GDM1 (cell line): ENCODE data around the gene FAM13A.
"Not testable (repeated sequence)": the region's sequence is repeated elsewhere in the genome, so short reads cannot be mapped to it uniquely, and the experiment has no call there.

Source experiments
- DNase-seq: peaks from one replicate; lab custom pipeline; 2025; lab: John Stamatoyannopoulos, UW

Gene FAM13A

GRCh38 chr4:89056953-89057398 lies at the start of gene FAM13A:
Gene FAM13A (minus strand): TSS chr4:89057185. CDS start chr4:89056964, 221 bp downstream.
- peak; percentile 85 for DNase-seq

DNA sequence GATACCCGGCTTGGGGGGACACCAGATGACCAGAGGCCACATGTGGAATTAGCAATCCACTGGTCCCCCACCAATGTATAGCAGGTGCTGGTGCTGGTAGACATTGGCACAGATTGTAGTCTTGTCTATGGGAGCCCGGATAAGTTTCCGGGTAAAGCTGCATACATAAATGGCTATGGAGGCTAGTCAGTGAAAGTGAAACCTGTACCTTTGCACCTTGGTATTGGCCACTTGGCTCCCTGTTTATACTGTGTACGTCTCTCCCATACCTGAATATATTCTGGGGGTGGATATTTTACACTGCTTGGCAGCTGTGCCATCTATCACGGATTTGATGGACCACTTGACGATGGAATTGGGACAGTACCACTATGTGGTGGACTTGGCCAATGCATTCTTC lies 48.7 kb upstream of the FAM13A start:
- no peak for DNase-seq

GRCh38 chr4:89101256-89102161 lies 44.5 kb upstream of the FAM13A start:
- DNase-seq = no peak

GRCh38 chr4:89100853-89101252 lies 43.9 kb upstream of the FAM13A start:
- DNase-seq = no peak

- no peak for DNase-seq
Measured at GRCh38 chr4:89099471-89099870, 42.5 kb upstream of the FAM13A start.

GRCh38 chr4:89099034-89099433 lies 42.0 kb upstream of the FAM13A start:
- no peak for DNase-seq

- DNase-seq = no peak
Measured at GRCh38 chr4:89078300-89078699, 21.3 kb upstream of the FAM13A start.

- DNase-seq = no peak
Measured at GRCh38 chr4:89077761-89078160, 20.8 kb upstream of the FAM13A start.

GRCh38 chr4:89072921-89073320 lies 15.9 kb upstream of the FAM13A start:
- no peak for DNase-seq

DNA sequence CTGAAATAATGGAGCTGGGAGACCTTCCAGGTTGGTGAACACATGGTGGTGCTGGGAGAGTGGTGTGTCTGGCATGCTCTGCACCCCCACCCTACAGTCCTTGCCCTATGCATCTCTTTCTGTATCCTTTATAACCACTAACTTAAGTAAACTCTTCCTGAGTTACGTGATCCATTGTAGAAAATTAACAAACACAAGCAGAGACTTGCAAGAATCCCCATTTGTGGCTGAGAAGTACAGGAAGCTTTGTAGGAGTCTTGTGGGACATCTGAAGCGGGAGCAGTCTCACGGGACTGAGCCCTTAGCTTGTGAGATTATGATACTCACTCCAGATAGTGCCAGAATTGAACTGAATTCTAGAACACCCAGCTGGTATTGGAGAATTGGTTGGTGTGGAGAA lies 14.3 kb upstream of the FAM13A start:
- no peak for DNase-seq

- no peak for DNase-seq
Measured at GRCh38 chr4:89070041-89070440, 13.1 kb upstream of the FAM13A start.

DNA sequence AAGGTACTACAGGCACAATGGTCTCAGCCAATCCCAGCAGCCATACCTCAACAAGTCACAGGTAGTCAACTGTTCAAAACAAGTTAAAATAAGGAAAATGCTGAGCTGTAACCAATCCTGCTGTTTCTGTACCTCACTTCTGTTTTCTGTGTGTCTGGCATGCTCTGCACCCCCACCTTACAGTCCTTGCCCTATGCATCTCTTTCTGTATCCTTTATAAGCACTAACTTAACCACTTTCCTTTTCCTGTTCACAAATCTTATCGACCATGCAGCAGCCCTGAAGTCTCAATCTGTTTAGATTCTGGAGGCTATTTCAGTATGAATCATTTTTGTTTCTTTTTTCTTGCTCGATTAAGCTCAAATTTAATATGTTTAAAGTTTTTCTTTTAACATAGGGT lies 12.5 kb upstream of the FAM13A start:
- peak; percentile 66 for DNase-seq

DNA sequence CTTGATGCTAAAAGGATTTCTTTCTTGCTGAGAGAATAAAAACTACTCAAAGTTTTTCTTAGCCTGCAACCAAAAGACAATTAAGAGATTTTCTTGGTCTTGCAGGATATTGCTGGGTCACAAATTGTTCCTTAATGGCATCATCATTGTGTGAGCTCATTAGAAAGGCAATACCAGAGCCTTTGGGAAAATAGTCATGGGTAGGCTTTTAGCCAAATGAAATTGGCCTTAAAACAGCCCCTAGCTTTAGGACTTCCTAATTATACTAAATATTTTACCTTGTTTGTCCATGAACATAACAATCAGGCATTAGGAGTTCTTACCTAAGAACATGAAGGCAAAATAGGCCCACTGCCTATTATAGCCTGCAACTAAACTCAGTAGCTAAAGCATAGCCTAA lies 10.4 kb upstream of the FAM13A start:
- no peak for DNase-seq

DNA sequence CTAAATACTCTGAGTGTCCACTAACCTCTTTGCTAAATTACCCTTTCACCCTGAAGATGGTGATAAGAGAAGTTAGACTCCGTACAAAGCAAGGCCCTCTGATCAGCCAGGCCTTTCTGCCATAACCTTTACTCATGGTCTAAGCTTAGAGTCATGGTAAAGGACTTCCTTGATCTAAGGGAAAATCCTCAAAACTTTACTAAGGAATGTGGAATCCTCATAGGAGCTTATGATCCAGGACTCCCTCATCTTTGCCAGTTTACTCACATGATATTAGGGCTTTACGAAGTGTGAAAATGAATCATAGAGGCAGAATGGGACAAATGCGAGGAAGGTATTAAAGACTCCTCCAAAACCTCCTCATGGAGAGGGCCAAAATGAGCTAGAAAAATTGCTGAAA lies 7.9 kb upstream of the FAM13A start:
- DNase-seq = no peak

DNA sequence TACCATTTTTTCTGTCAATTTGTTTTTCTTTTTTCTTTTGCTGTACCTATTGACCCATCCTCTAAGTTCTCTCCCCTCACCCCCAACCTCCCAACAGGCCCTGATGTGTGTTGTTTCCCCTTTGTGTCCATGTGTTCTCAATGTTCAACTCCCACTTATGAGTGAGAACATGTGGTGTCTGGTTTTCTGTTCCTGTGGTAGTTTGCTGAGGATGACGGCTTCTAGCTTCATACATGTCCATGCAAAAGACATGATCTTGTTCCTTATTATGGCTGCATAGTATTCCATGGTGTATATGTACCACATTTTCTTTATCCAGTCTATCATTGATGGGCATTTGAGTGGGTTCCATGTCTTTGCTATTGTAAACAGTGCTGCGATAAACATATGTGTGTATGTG lies 859 bp upstream of the FAM13A start:
- DNase-seq = not testable (repeated sequence)

DNA sequence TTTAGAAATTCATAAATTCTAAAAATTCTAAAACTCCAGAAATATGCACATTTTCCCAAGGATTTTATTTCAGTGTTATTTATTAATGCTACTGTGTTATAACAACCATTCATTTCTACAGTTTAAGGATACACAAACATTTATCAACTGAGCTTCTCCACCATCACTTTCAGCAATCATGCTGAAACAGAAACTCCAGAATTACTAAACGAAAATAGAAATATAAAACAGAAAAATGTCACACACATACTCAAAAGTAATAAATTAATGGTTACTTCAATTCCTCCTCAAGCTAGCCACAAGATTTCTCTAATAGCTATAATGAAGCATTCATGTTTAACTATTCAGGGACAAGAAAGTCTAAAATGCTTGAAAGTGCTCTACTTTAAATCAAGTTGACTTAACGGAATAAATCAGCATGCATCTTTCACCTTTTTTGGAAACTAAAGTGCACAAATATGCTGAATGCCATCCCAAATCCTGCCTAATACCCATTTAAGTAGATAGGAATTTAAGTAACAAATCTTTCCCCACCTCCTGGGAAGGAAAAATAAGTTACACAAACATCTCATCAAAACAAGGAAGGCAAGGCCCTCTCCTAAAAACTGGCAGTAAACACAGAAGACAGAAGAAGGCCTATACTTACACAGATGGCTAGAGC lies 563 bp downstream of the FAM13A start:
- no peak for DNase-seq

- DNase-seq = no peak
Measured at GRCh38 chr4:89055157-89056080, 1.6 kb downstream of the FAM13A start.

GRCh38 chr4:89054627-89055026 lies 2.4 kb downstream of the FAM13A start:
- DNase-seq = no peak

GRCh38 chr4:89049853-89050252 lies 7.1 kb downstream of the FAM13A start:
- DNase-seq = no peak

GRCh38 chr4:89048906-89049601 lies 7.9 kb downstream of the FAM13A start:
- no peak for DNase-seq

- DNase-seq = no peak
Measured at GRCh38 chr4:89044147-89044900, 12.7 kb downstream of the FAM13A start.
